ENCODE measurements around the gene MNAT1.

DNA sequence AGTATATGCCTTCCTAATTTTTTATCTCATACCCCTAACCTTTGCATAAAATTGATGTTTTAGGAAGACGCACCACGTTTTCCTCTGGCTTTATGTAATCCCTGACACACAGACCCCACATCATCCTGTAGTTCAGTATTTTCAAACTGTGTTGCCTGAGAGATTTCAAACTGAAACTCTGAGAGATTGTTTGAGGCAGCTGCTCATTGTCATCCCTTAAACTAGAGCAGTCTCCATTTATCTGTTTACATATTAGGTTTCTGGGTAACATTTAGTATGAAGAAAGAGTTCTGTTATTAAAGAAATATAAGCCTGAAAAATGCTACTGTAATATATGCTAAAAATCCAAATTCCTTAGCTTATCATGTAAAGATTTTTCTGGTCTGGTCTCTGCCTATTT lies 24.3 kb downstream of the MNAT1 start:
- TF ChIP-seq, protein P1, sequence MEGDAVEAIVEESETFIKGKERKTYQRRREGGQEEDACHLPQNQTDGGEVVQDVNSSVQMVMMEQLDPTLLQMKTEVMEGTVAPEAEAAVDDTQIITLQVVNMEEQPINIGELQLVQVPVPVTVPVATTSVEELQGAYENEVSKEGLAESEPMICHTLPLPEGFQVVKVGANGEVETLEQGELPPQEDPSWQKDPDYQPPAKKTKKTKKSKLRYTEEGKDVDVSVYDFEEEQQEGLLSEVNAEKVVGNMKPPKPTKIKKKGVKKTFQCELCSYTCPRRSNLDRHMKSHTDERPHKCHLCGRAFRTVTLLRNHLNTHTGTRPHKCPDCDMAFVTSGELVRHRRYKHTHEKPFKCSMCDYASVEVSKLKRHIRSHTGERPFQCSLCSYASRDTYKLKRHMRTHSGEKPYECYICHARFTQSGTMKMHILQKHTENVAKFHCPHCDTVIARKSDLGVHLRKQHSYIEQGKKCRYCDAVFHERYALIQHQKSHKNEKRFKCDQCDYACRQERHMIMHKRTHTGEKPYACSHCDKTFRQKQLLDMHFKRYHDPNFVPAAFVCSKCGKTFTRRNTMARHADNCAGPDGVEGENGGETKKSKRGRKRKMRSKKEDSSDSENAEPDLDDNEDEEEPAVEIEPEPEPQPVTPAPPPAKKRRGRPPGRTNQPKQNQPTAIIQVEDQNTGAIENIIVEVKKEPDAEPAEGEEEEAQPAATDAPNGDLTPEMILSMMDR (conservative IDR thresholded peaks at IDR 0.05; ENCODE audit: low read depth, low read length), result no peak
- no peak for TF ChIP-seq EZH2 (IDR thresholded peaks at IDR 0.05; ENCODE audit: low read length, unreplicated experiment)

Measured in PC-3 (cell line).